PC-9 (cell line): ENCODE results near the gene TMBIM6. TPM values are rescaled to one million over a fixed set of nuclear protein-coding genes. Genes with fewer than 3 reads are reported as not detected.

Experiments
- BruUV-seq: library from RNA; stranded (reverse); fragments of 400-500 nt; replicated peaks from 2 replicates; lab custom pipeline; 2021; lab: Mats Ljungman, UMichigan
- CTCF ChIA-PET: fragments of 300-600 bp; sonication (Branson Sonifier 250); formaldehyde crosslinking; loops from one replicate; lab custom pipeline; 2022; ENCODE audit warnings: antibody characterized with exemption; lab: Charles Lee
- POLR2A ChIA-PET: fragments of 300-600 bp; sonication (Branson Sonifier 250); formaldehyde crosslinking; loops from one replicate; lab custom pipeline; 2022; ENCODE audit warnings: antibody characterized with exemption; ENCODE audit not compliant: unreplicated experiment; lab: Charles Lee
- DNase-seq, 2 experiments: peaks; one replicate each; pipeline versions ENCODE4 v3.0.0 to v3.0.0-alpha.2; 2015 to 2022; ENCODE audit warnings: mixed read lengths in 1 of 2
- H2AFZ ChIP-seq: fragments of 200-600 bp; sonication (generic); 2 replicates; pipeline ENCODE4 v1.8.1; 2017; ENCODE audit warnings: antibody characterized with exemption
- H3F3A ChIP-seq: fragments of 200-600 bp; sonication (generic); 2 replicates; pipeline ENCODE4 v1.8.1; 2017; ENCODE audit warnings: antibody characterized with exemption, mild to moderate bottlenecking, low read depth; ENCODE audit not compliant: insufficient read depth
- H3K27ac ChIP-seq: fragments of 200-600 bp; sonication (generic); 2 replicates; pipeline ENCODE4 v1.6.1; 2016; ENCODE audit warnings: mixed run types
- H3K27me3 ChIP-seq: fragments of 200-600 bp; sonication (generic); 2 replicates; pipeline ENCODE4 v1.6.1; 2016; ENCODE audit warnings: low read depth, mixed run types; ENCODE audit not compliant: insufficient read depth
- H3K36me3 ChIP-seq: fragments of 200-600 bp; sonication (generic); 2 replicates; pipeline ENCODE4 v1.6.1; 2016; ENCODE audit warnings: low read depth, mixed run types
- H3K4me1 ChIP-seq: fragments of 200-600 bp; sonication (generic); replicated peaks from 2 replicates; pipeline ENCODE4 v1.6.1; 2016; ENCODE audit warnings: mixed run types; ENCODE audit not compliant: insufficient read depth
- H3K4me2 ChIP-seq: fragments of 200-600 bp; sonication (generic); 2 replicates; pipeline ENCODE4 v1.6.1; 2017; ENCODE audit warnings: mixed run types
- H3K4me3 ChIP-seq: fragments of 200-600 bp; sonication (generic); 2 replicates; pipeline ENCODE4 v1.6.1; 2016; ENCODE audit warnings: mixed run types
- H3K79me2 ChIP-seq: fragments of 200-600 bp; sonication (generic); 2 replicates; pipeline ENCODE4 v1.6.1; 2017; ENCODE audit warnings: low read depth, mixed run types
- H3K9me2 ChIP-seq: fragments of 200-600 bp; sonication (generic); 2 replicates; pipeline ENCODE4 v1.8.1; 2017; ENCODE audit warnings: mild to moderate bottlenecking; ENCODE audit not compliant: insufficient read depth
- H3K9me3 ChIP-seq: fragments of 200-600 bp; sonication (generic); 2 replicates; pipeline ENCODE4 v1.8.1; 2016; ENCODE audit warnings: low read depth; ENCODE audit not compliant: insufficient read depth
- H4K20me1 ChIP-seq: fragments of 200-600 bp; sonication (generic); 2 replicates; pipeline ENCODE4 v1.8.1; 2017; ENCODE audit not compliant: insufficient read depth
- CTCF ChIP-seq: fragments of 200-600 bp; sonication (generic); conservative IDR thresholded peaks from 2 replicates; pipeline ENCODE4 v1.6.1; 2017; ENCODE audit warnings: mixed run types, antibody characterized with exemption, mild to moderate bottlenecking, moderate library complexity
- EZH2 ChIP-seq: fragments of 200-600 bp; sonication (generic); IDR thresholded peaks from 2 replicates; pipeline ENCODE4 v1.8.0; 2017; ENCODE audit warnings: antibody characterized with exemption, low read depth
- intact Hi-C: fragments of 100-400 bp; cut with micrococcal nuclease; formaldehyde crosslinking; loops from one replicate; pipeline ENCODE4 v1.10.0; 2022; ENCODE audit not compliant: unreplicated experiment
- total RNA-seq: library from RNA; stranded (reverse); gene quantifications from 2 replicates; pipeline ENCODE4 v1.2.3, GENCODE V29; 2021

Gene TMBIM6
- total RNA-seq, 1 experiment from 2014 or later: 690 TPM

GRCh38 chr12:49693931-49694444, 47.4 kb upstream of the TMBIM6 start:
- no peaks in the 10 kb centered on the region for H4K20me1 ChIP-seq
- TF ChIP-seq CTCF: no peak
- TF ChIP-seq EZH2: no peak
- no peaks in the 10 kb centered on the region for H3F3A ChIP-seq
- no peaks in the 10 kb centered on the region for H3K36me3 ChIP-seq
- H3K4me1 ChIP-seq: 0 out of 2 replicates have a peak, but pooled peaks cover 7% of the 10 kb centered on the region
- intact Hi-C loops: no loop called here
- DNase-seq: no peak
- no peaks in the 10 kb centered on the region for H3K79me2 ChIP-seq
- ChIA-PET POLR2A (interaction anchor here (0.7 kb wide), 1 partner anchor 1580 kb away, joined by 5 read pairs; no protein-coding TSS in a partner anchor), CTCF (no interaction called here)
- no peak overlapping the region for H2AFZ ChIP-seq
- H3K9me2 ChIP-seq: no peaks in the 10 kb centered on the region
- H3K27ac ChIP-seq: no peak overlapping the region
- no peaks in the 10 kb centered on the region for H3K27me3 ChIP-seq
- no peak overlapping the region for H3K4me2 ChIP-seq
- H3K9me3 ChIP-seq: no peaks in the 10 kb centered on the region
- no peak overlapping the region for H3K4me3 ChIP-seq
- no TSS peak for BruUV-seq

GRCh38 chr12:49696723-49697122, 44.6 kb upstream of the TMBIM6 start:
- CTCF ChIA-PET: interaction anchor here (0.5 to 0.6 kb wide), 2 partner anchors 25 to 30 kb away, joined by 3 read pairs; no protein-coding TSS in a partner anchor
- Histone ChIP-seq H3K4me1 (0 out of 2 replicates have a peak, but pooled peaks cover 8% of the 10 kb centered on the region), H2AFZ (no peak overlapping the region), H3K9me3 (no peaks in the 10 kb centered on the region), H3K4me3 (no peak overlapping the region), H3K4me2 (no peak overlapping the region), H4K20me1 (no peaks in the 10 kb centered on the region), H3K9me2 (no peaks in the 10 kb centered on the region), H3K36me3 (no peaks in the 10 kb centered on the region), H3F3A (no peaks in the 10 kb centered on the region), H3K27me3 (no peaks in the 10 kb centered on the region), H3K79me2 (no peaks in the 10 kb centered on the region), H3K27ac (no peak overlapping the region)
- DNase-seq: no peak
- BruUV-seq: no TSS peak
- intact Hi-C loops: no loop called here
- TF ChIP-seq CTCF (no peak), EZH2 (no peak)
- POLR2A ChIA-PET: no interaction called here

- Histone ChIP-seq H3K4me1 (0 out of 2 replicates have a peak, but pooled peaks cover 8% of the 10 kb centered on the region), H4K20me1 (no peaks in the 10 kb centered on the region), H3K4me2 (no peak overlapping the region), H3K27ac (no peak overlapping the region), H3F3A (no peaks in the 10 kb centered on the region), H3K9me2 (no peaks in the 10 kb centered on the region), H3K27me3 (no peaks in the 10 kb centered on the region), H2AFZ (no peak overlapping the region), H3K4me3 (no peak overlapping the region), H3K79me2 (no peaks in the 10 kb centered on the region), H3K36me3 (no peaks in the 10 kb centered on the region), H3K9me3 (no peaks in the 10 kb centered on the region)
- ChIA-PET CTCF (interaction anchor here (0.6 kb wide), 1 partner anchor 37 kb away, joined by 3 read pairs; no protein-coding TSS in a partner anchor), POLR2A (no interaction called here)
- BruUV-seq: no TSS peak
- intact Hi-C loops: no loop called here
- no peak for DNase-seq
- TF ChIP-seq CTCF (no peak), EZH2 (no peak)
Measured at GRCh38 chr12:49697808-49698207, 43.5 kb upstream of the TMBIM6 start.
